Measurements from ENCODE around the gene TMEM125.

DNA sequence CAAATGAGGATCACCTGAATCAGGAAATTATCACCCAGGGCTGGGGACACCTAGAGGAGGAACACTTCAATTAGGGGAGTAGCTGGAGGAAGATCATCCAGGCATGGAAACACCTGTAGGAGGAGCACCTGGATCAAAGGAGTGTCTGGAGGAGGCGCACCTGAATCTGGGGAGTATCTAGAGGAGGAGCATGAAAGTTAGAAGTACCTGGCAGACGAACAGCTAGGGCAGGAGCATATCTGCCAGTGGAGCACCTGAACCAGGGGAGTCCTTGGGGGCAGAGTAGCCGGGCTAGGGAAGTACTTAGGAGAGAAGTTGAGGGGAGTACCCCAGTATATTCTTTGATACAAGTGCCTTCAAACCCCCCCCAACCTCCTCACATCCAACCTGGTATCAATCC is 14.3 kb downstream of the TMEM125 start:
- TF ChIP-seq, protein P1, sequence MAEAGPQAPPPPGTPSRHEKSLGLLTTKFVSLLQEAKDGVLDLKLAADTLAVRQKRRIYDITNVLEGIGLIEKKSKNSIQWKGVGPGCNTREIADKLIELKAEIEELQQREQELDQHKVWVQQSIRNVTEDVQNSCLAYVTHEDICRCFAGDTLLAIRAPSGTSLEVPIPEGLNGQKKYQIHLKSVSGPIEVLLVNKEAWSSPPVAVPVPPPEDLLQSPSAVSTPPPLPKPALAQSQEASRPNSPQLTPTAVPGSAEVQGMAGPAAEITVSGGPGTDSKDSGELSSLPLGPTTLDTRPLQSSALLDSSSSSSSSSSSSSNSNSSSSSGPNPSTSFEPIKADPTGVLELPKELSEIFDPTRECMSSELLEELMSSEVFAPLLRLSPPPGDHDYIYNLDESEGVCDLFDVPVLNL (CRISPR knock-in tag; IDR thresholded peaks at IDR 0.05; ENCODE audit: borderline replicate concordance, low read depth) = no peak
- TF ChIP-seq SP1 (CRISPR knock-in tag; conservative IDR thresholded peaks at IDR 0.05) (no peak), NFYB (CRISPR knock-in tag; conservative IDR thresholded peaks at IDR 0.05; ENCODE audit: low read depth) (no peak), CBFB (CRISPR knock-in tag; IDR thresholded peaks at IDR 0.05; ENCODE audit: low read depth) (no peak), USF2 (CRISPR knock-in tag; IDR thresholded peaks at IDR 0.05) (no peak), ZNF121 (CRISPR knock-in tag; IDR thresholded peaks at IDR 0.05) (no peak), NR1H2 (CRISPR knock-in tag; IDR thresholded peaks at IDR 0.05) (no peak), ZBTB43 (CRISPR knock-in tag; IDR thresholded peaks at IDR 0.05) (no peak), CTCF (IDR thresholded peaks at IDR 0.05) (no peak), USF1 (CRISPR knock-in tag; IDR thresholded peaks at IDR 0.05) (no peak), TCF7 (CRISPR knock-in tag; IDR thresholded peaks at IDR 0.05; ENCODE audit: low read depth) (no peak), SMAD3 (CRISPR knock-in tag; IDR thresholded peaks at IDR 0.05; ENCODE audit: borderline replicate concordance) (no peak)

Measured in WTC11 (cell line).